RWPE1 (cell line): ENCODE data around the gene UBE2QL1.

Experiments used
- CTCF ChIA-PET: fragments of 350-600 bp; sonication (Branson Sonifier 250); formaldehyde crosslinking; extraction: SDS; loops from one replicate; lab custom pipeline; 2021; lab: Yijun Ruan, JAX
- POLR2A ChIA-PET: fragments of 400-600 bp; formaldehyde crosslinking; extraction: SDS; loops from one replicate; lab custom pipeline; 2020; ENCODE audit warnings: antibody characterized with exemption; ENCODE audit not compliant: low non-redundant PET; lab: Yijun Ruan, JAX
- DNase-seq: peaks from one replicate; pipeline ENCODE4 v3.0.0; 2012; ENCODE audit warnings: low spot score
- H3K27ac ChIP-seq: fragments of 450-650 bp; 2 replicates; pipeline ENCODE4 v1.5.1; 2017
- TF ChIP-seq, protein P1 (sequence below): fragments of 450-650 bp; conservative IDR thresholded peaks from 2 replicates; pipeline ENCODE4 v1.5.1; 2017; ENCODE audit warnings: low read depth, mild to moderate bottlenecking

Gene UBE2QL1

DNA sequence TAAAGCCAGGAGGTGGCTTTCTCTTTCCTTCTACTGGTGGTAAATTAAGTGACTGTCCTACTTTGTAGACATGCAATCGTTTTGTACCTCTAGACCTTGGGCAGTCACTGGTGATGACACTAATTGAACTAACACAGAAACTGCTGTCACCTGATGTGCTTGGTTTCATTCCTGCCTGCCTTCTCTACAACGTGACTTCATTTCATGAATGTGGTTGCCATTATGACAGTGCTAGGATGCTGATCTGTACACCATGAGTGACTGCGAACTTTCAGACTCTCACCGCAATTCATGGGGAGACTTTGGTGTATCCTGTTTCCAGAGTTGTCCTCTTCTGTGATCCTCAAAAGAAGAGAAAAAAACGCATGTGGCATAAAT lies 47.5 kb downstream of the UBE2QL1 start:
- TF ChIP-seq, protein P1, sequence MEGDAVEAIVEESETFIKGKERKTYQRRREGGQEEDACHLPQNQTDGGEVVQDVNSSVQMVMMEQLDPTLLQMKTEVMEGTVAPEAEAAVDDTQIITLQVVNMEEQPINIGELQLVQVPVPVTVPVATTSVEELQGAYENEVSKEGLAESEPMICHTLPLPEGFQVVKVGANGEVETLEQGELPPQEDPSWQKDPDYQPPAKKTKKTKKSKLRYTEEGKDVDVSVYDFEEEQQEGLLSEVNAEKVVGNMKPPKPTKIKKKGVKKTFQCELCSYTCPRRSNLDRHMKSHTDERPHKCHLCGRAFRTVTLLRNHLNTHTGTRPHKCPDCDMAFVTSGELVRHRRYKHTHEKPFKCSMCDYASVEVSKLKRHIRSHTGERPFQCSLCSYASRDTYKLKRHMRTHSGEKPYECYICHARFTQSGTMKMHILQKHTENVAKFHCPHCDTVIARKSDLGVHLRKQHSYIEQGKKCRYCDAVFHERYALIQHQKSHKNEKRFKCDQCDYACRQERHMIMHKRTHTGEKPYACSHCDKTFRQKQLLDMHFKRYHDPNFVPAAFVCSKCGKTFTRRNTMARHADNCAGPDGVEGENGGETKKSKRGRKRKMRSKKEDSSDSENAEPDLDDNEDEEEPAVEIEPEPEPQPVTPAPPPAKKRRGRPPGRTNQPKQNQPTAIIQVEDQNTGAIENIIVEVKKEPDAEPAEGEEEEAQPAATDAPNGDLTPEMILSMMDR: no peak
- POLR2A ChIA-PET: no interaction called here
- no peak for DNase-seq
- no peak overlapping the region for H3K27ac ChIP-seq
- CTCF ChIA-PET: interaction anchor here (1.1 kb wide), 1 partner anchor 954 kb away, joined by 3 read pairs; no protein-coding TSS in a partner anchor

DNA sequence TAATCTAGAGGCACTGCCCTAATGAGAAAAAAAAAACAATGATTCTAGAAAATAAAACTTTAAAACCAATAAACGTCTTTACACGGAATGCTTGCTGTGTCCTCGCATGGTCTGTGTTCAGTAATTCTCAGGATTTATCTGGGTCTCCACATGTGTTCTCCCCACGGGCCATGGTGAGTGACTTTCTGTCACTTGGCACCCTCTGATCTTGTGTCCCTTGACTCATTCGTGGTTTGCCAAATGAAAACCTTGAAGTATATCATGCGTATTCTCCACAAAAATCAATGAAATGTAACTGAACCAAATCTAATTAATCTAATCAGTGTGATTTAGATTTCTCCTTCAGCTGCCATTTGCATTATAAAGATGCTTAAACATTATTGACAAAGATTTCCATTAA lies 48.0 kb downstream of the UBE2QL1 start:
- DNase-seq: no peak
- TF ChIP-seq, protein P1: no peak
- ChIA-PET CTCF (no interaction called here), POLR2A (no interaction called here)
- H3K27ac ChIP-seq: no peak overlapping the region

DNA sequence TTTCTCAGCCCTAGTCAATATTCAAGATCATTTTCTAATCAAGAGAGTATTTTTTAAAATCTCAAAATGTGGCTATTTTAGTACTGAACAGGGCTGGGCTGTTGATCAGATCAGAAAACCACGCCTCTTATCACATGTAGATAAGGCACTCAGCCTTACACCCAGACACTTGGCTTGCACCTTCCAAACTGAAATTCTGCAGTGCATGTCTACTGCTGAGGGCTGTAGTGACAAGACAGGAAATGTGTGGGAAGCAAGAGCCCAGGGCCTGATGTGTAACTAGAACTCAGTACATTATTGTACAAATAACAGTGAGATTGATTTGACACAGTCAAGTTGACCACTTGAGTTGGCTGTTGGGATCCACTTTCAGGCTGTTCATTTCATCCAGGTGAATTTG lies 48.6 kb downstream of the UBE2QL1 start:
- ChIA-PET POLR2A (no interaction called here), CTCF (no interaction called here)
- no peak overlapping the region for H3K27ac ChIP-seq
- DNase-seq: no peak
- TF ChIP-seq, protein P1: no peak

GRCh38 chr5:6498968-6499367 lies 50.3 kb downstream of the UBE2QL1 start:
- ChIA-PET POLR2A (no interaction called here), CTCF (no interaction called here)
- TF ChIP-seq, protein P1: no peak
- no peak overlapping the region for H3K27ac ChIP-seq
- DNase-seq: no peak

- ChIA-PET CTCF (no interaction called here), POLR2A (no interaction called here)
- DNase-seq: no peak
- TF ChIP-seq, protein P1: no peak
- H3K27ac ChIP-seq: no peak overlapping the region
These were observed 53.0 kb downstream of the UBE2QL1 start for GRCh38 chr5:6501701-6502100.

DNA sequence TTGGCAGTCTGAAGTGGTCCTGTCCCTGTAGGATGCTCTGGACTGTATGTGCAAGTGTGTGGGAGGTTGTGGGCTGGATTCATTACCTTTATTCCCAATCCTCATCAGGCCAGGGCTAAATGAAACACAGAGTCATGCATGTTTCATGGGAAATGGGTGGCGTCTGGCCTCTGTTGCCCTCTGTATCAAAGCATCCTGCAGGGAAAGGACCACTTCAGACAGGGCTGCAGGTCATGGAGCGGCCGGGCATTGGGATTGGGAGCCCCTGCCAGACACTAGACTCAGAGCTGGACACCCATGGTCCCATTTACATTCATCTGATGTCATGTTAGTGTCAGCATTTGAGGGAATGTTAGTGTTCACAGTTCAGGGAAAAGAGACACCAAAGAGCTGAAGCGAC lies 53.8 kb downstream of the UBE2QL1 start:
- POLR2A ChIA-PET: no interaction called here
- H3K27ac ChIP-seq: no peak overlapping the region
- CTCF ChIA-PET: no interaction called here
- TF ChIP-seq, protein P1: no peak
- DNase-seq: no peak

GRCh38 chr5:6503342-6503741 lies 54.7 kb downstream of the UBE2QL1 start:
- H3K27ac ChIP-seq: no peak overlapping the region
- ChIA-PET CTCF (no interaction called here), POLR2A (no interaction called here)
- DNase-seq: no peak
- TF ChIP-seq, protein P1: no peak
